HepG2 (cell line): ENCODE results near the gene TAF1C. TPM values are rescaled to one million over a fixed set of nuclear protein-coding genes. Genes with fewer than 3 reads are reported as not detected.

Source experiments
- AGO2 ChIP-seq: fragments of 200-400 bp; formaldehyde crosslinking; optimal IDR thresholded peaks from 2 replicates; pipeline ENCODE3; 2017; ENCODE audit warnings: mild to moderate bottlenecking, low read depth, low read length, moderate library complexity
- DMAP1 ChIP-seq: IDR thresholded peaks from 2 replicates; pipeline ENCODE4 v1.6.1; 2016
- E2F2 ChIP-seq: sonication (generic); formaldehyde crosslinking; IDR thresholded peaks from 2 replicates; pipeline ENCODE4 v1.4.0; 2020; ENCODE audit warnings: missing genetic modification reagents, borderline replicate concordance
- GATA4 ChIP-seq: sonication (generic); IDR thresholded peaks from 2 replicates; pipeline ENCODE4 v1.6.1; 2016; ENCODE audit warnings: antibody characterized with exemption, low read depth, borderline replicate concordance
- HNRNPL ChIP-seq: fragments of 200-400 bp; formaldehyde crosslinking; IDR thresholded peaks from 2 replicates; pipeline ENCODE4 v1.6.1; 2017; ENCODE audit warnings: mild to moderate bottlenecking, low read depth, low read length
- IKZF4 ChIP-seq: sonication (generic); formaldehyde crosslinking; IDR thresholded peaks from 2 replicates; pipeline ENCODE4 v1.5.1; 2020; ENCODE audit warnings: borderline replicate concordance, mild to moderate bottlenecking, low read depth, missing genetic modification reagents; ENCODE audit errors: not compliant biosample characterization
- KAT7 ChIP-seq: IDR thresholded peaks from 2 replicates; pipeline ENCODE4 v1.6.1; 2018; ENCODE audit warnings: borderline replicate concordance, missing compliant biosample characterization
- LCORL ChIP-seq, 2 experiments: fragments of 450-650 bp in 1 of 2; sonication (generic) in 1 of 2; formaldehyde crosslinking in 1 of 2; IDR thresholded peaks; 2 replicates each; pipeline versions ENCODE4 v1.5.0 to v1.6.1; 2017 to 2020; ENCODE audit warnings: antibody characterized with exemption in 1 of 2, missing genetic modification reagents in 1 of 2
- MTA1 ChIP-seq: sonication (generic); formaldehyde crosslinking; IDR thresholded peaks from 2 replicates; pipeline ENCODE4 v1.4.0; 2020; ENCODE audit warnings: missing genetic modification reagents, mild to moderate bottlenecking, borderline replicate concordance
- POLR2AphosphoS2 ChIP-seq: IDR thresholded peaks from 2 replicates; pipeline ENCODE4 v1.6.1; 2011; ENCODE audit warnings: low read depth, low read length, improper control_type of control experiment
- RFX3 ChIP-seq: IDR thresholded peaks from 2 replicates; pipeline ENCODE4 v1.6.1; 2016; ENCODE audit warnings: missing biosample characterization, missing genetic modification reagents
- SIX4 ChIP-seq: sonication (generic); formaldehyde crosslinking; IDR thresholded peaks from 2 replicates; pipeline ENCODE4 v1.4.0; 2020; ENCODE audit warnings: missing genetic modification reagents
- SRSF4 ChIP-seq: fragments of 200-400 bp; formaldehyde crosslinking; IDR thresholded peaks from one replicate; pipeline ENCODE4 v1.6.1; 2018; ENCODE audit warnings: mild to moderate bottlenecking, low read depth, low read length, moderate library complexity; ENCODE audit not compliant: poor library complexity, severe bottlenecking
- TAF15 ChIP-seq: fragments of 200-400 bp; formaldehyde crosslinking; IDR thresholded peaks from one replicate; pipeline ENCODE4 v1.6.1; 2018; ENCODE audit warnings: mild to moderate bottlenecking, low read depth, low read length; ENCODE audit not compliant: poor library complexity, severe bottlenecking
- TCF12 ChIP-seq, 2 experiments: fragments of 450-650 bp in 1 of 2; sonication (generic) in 1 of 2; formaldehyde crosslinking in 1 of 2; IDR thresholded peaks; 2 replicates each; pipeline versions ENCODE4 v1.6.1 to v1.8.0; 2017 to 2022; ENCODE audit warnings: antibody characterized with exemption in 1 of 2, mild to moderate bottlenecking in 1 of 2, missing genetic modification reagents in 1 of 2, moderate library complexity in 1 of 2
- ZBTB46 ChIP-seq: sonication (generic); formaldehyde crosslinking; IDR thresholded peaks from 2 replicates; pipeline ENCODE4 v1.4.0; 2020; ENCODE audit warnings: mild to moderate bottlenecking, missing genetic modification reagents, borderline replicate concordance
- ZNF382 ChIP-seq: sonication (generic); formaldehyde crosslinking; IDR thresholded peaks from 2 replicates; pipeline ENCODE4 v1.5.0; 2020; ENCODE audit warnings: missing genetic modification reagents, mild to moderate bottlenecking, borderline replicate concordance
- ZNF430 ChIP-seq: sonication (generic); formaldehyde crosslinking; IDR thresholded peaks from 2 replicates; pipeline ENCODE4 v1.9.0; 2021; ENCODE audit warnings: mild to moderate bottlenecking, missing genetic modification reagents
- ZNF629 ChIP-seq: sonication (generic); formaldehyde crosslinking; conservative IDR thresholded peaks from 2 replicates; pipeline ENCODE4 v1.5.0; 2020; ENCODE audit warnings: missing genetic modification reagents
- ZNF704 ChIP-seq: sonication (generic); formaldehyde crosslinking; IDR thresholded peaks from 2 replicates; pipeline ENCODE4 v1.8.1; 2023; ENCODE audit warnings: mild to moderate bottlenecking, inconsistent platforms, moderate library complexity, missing genetic modification reagents, borderline replicate concordance
- ZNF749 ChIP-seq: sonication (generic); formaldehyde crosslinking; IDR thresholded peaks from 2 replicates; pipeline ENCODE4 v1.8.0; 2022; ENCODE audit warnings: mild to moderate bottlenecking, missing genetic modification reagents, moderate library complexity, borderline replicate concordance
- polyA plus RNA-seq, 8 experiments: library from polyadenylated mRNA; depleted of rRNA in 3 of 8; stranded (reverse) in 7 of 8; unstranded in 1 of 8; fragments of >200 nt; fragmentation: Illumina TruSeq in 4 of 8; extraction: Trizol in 4 of 8; gene quantifications; 2 replicates each; pipeline versions ENCODE4 v1.2.1 to v1.2.3, GENCODE V29; 2011 to 2016; ENCODE audit warnings: low read depth in 4 of 8, missing spikeins in 1 of 8, mixed read lengths in 1 of 8; ENCODE audit not compliant: insufficient read depth in 1 of 8
- total RNA-seq, 5 experiments: library from RNA; depleted of rRNA; stranded (reverse); fragments of >200 nt; fragmentation: Illumina TruSeq; extraction: Trizol; gene quantifications; 2 replicates each; pipeline ENCODE4 v1.2.3, GENCODE V29; 2016; ENCODE audit warnings: low read depth in 1 of 5

TAF1C gene
- total and polyA plus RNA-seq, 2 of the 13 experiments (the other 11 are each of a cell fraction or from before 2014, with no cell fraction given): 15.6 to 20.8 TPM

GRCh38 chr16:84138824-84139627, 47.8 kb downstream of the TAF1C start (continued):
- TF ChIP-seq ZNF704 (CRISPR knock-in tag): no peak
- peak; percentile 84 for TF ChIP-seq DMAP1 (CRISPR knock-in tag)
- 0 out of 2 replicates have a peak, but pooled peaks have one; percentile 47 for TF ChIP-seq E2F2 (CRISPR knock-in tag)
- peak; percentile 34; the same call in 1 of the 2 replicates for TF ChIP-seq ZNF749 (CRISPR knock-in tag)
- TF ChIP-seq AGO2: no peak
- no peak for TF ChIP-seq TAF15
- TF ChIP-seq SRSF4: no peak
- peak; percentile 55; the same call in 1 of the 2 replicates for TF ChIP-seq ZNF430 (CRISPR knock-in tag)
- TF ChIP-seq ZBTB46 (CRISPR knock-in tag): no peak
- peak; percentile 91 for TF ChIP-seq KAT7 (CRISPR knock-in tag)
- TF ChIP-seq SIX4 (CRISPR knock-in tag): peak; percentile 100
- no peak for TF ChIP-seq GATA4
- TF ChIP-seq HNRNPL: no peak
- TF ChIP-seq ZNF629 (CRISPR knock-in tag): no peak
- no peak for TF ChIP-seq LCORL (IDR thresholded peaks at IDR 0.05)
- peak; percentile 71 for TF ChIP-seq LCORL (CRISPR knock-in tag; IDR thresholded peaks at IDR 0.05)
- no peak for TF ChIP-seq ZNF382 (CRISPR knock-in tag)
- TF ChIP-seq RFX3: no peak
- TF ChIP-seq MTA1 (CRISPR knock-in tag): no peak
- no peak for TF ChIP-seq IKZF4
- TF ChIP-seq POLR2AphosphoS2: no peak
- no peak for TF ChIP-seq TCF12 (IDR thresholded peaks at IDR 0.05)
- no peak for TF ChIP-seq TCF12 (CRISPR knock-in tag; IDR thresholded peaks at IDR 0.05)
